DLD1 (cell line): ENCODE results near the gene AHNAK.

Source experiments
- in situ Hi-C: cut with HindIII; loops from 2 replicates; pipeline ENCODE4 v1.10.0; 2017; ENCODE audit warnings: low sequenced_read_pairs

The AHNAK gene

DNA sequence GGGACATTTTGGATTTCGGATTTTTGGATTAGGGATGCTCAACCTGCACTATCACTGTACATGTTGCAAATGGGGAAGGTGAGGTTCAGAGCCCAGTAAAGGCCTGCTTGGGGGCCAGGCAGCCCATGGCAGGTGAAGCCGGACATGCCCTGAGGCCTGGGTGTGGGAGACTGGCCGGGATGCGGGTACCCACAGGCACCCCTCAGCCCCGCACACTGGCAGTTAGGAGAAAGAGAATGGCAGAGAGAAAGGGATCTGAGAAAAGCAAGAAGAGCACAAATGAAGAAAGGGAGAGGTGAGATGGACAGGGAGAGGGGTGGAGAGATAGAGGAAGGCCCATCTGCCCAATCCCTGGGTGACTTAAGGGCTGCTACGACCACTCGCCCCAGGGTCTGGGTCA is 75.0 kb downstream of the AHNAK start:
- in situ Hi-C loops = no loop called here

DNA sequence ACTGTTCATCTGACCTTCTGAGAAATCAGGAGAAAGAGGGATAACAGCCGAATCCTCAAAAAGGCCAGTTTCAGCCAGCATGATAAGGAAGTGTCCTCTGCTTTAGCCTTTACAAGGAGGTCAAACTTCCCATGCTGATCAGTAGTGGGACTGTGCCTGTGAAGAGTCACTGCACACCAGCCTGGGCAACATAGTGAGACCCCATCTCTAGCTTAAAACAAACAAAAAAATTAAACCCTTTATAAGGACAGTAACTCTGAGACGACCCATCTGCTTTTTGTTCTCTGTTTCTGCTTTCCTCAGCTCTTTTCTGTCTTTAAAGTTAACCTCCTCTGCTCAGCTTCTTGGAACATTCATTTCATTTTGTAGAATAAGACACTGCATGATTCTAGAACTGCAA is 78.0 kb downstream of the AHNAK start:
- in situ Hi-C loops = no loop called here

- in situ Hi-C loops = no loop called here
These were observed 80.2 kb downstream of the AHNAK start for GRCh38 chr11:62466444-62466843.

DNA sequence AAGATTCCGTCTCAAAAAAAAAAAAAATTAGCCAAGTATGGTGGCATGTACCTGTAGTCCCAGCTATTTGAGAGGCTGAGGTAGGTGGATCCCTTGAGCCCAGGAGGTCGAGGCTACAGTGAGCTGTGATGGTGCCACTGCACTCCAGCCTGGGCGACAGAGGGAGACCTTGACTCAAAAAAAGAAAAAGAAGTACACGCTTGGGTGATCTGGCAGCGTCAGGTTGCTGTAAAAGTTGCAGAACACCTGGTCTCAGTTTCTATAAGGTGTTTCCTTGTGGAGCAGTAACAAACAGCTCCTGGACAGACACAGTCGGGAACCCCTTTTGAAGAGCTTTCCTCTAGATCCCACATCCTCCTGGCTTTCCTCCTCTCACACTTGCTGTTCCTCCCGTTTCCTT is 82.0 kb downstream of the AHNAK start:
- in situ Hi-C loops = no loop called here

- in situ Hi-C loops = no loop called here
These were observed 83.5 kb downstream of the AHNAK start for GRCh38 chr11:62463121-62463542.

GRCh38 chr11:62462508-62462892 is 84.1 kb downstream of the AHNAK start:
- in situ Hi-C loops = no loop called here

DNA sequence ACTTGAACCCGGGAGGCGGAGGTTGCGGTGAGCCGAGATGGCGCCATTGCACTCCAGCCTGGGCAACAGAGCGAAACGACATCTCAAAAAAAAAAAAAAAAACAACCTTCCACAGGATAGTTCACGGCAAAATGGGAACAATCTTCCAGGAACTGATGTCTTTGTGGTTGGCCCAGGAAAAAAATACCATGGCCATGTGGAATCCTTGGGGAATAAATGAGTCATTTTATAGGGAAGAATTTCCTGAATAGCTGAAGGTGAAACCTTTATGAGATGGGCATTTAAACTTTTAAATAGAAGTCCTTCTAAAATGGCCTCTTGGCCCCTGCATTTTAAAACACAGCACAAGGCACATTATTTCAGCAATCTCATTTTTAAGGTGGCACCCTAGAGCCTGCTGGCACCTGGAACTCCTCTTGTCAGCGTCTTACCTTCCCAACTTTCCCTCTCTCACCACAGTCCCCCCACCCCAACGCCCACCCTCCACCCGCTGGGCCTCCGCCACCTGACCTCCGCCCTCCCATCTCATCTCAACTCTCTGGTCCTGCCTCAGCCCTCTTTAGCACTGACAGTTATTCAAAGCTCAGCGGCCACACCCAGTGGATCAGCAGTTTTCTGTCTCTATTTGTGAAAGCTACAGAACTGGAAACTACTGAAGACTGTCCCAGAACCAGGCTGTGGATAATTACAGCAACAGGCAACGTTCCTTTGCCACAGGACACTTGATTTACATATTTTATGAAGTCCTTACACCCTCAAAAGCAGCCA is 84.7 kb downstream of the AHNAK start:
- in situ Hi-C loops = no loop called here

GRCh38 chr11:62459080-62459479 is 87.5 kb downstream of the AHNAK start:
- in situ Hi-C loops = no loop called here

- in situ Hi-C loops = no loop called here
These were observed 88.2 kb downstream of the AHNAK start for GRCh38 chr11:62458212-62459002.

DNA sequence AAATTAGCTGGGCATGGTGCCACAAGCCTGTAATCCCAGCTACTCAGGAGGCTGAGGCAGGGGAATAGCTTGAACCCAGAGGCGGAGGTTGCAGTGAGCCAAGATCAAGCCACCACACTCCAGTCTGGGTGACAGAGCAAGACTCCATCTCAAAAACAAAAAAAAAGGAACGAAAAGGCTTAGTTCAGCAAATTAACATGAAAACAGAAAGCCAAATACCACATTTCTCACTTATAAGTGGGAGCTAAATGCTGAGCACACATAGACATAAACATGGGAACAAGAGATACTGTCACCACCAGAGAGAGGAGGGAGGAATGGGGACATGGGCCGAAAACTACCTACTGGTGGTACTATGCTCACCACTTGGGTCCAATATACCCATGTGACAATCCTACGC is 89.1 kb downstream of the AHNAK start:
- in situ Hi-C loops = no loop called here

DNA sequence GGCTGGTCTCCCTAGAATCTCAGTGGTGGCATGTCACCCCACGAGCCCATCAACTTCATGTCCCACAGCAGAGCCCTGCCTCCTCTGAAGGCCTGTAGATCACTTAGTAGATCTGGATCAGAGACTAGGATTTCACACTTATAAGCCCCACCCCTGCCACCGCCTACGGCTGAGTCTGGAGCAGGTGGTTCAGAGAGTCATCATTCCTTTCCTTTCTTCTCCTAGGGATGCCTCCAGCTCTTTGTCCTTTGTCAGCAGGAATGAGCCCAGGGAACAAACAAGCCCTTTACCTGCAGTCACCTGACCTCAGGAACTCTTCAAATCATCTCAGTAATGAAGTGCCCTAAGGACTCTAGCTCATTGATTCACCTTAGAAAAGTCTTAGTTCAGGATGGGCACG is 90.0 kb downstream of the AHNAK start:
- in situ Hi-C loops = no loop called here

GRCh38 chr11:62452839-62453468 is 93.7 kb downstream of the AHNAK start:
- in situ Hi-C loops = no loop called here

- in situ Hi-C loops = no loop called here
These were observed 94.3 kb downstream of the AHNAK start for GRCh38 chr11:62452261-62452660.

DNA sequence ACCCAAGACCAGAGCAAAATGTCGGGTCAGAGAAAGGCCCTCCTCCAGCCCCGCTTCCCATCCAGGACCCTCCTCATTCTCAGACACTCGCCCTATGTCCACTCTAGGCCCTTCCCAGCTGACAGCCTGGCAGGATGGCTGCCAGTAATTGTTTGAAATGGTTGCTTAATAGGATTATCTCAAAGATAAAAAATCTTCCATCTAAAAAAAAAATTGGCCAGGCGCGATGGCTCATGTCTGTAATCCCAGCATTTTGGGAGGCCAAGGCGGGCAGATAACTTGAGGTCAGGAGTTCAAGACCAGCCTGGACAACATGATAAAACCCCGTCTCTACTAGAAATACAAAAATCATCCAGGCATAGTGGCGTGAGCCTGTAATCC is 95.4 kb downstream of the AHNAK start:
- in situ Hi-C loops = no loop called here

- in situ Hi-C loops = no loop called here
These were observed 95.9 kb downstream of the AHNAK start for GRCh38 chr11:62450543-62451240.

GRCh38 chr11:62449912-62450311 is 96.7 kb downstream of the AHNAK start:
- in situ Hi-C loops = loop anchor here (25.0 kb wide), 1 partner anchor 112 kb away; the partner anchor contains the start of gene EEF1G

DNA sequence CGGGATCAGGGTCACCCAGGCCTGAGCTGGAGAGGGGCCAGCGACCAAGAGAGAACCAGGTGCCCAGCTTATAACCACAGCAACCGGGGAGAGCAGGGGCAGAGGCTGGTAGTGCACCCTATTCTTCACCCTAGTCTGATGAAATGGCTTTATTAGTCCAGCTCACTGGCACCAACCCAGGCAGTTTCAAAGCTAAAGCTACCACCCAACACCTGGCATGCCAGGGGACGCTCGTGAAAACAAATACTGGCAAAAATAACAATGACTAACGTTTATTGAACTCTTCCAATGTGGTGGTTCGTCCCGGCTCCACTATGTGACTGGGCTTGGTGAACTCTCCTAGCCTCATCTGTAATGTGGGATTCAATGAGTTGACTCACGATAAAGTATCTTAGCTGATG is 97.2 kb downstream of the AHNAK start:
- in situ Hi-C loops = loop anchor here (25.0 kb wide), 1 partner anchor 113 kb away; the partner anchor contains the start of gene EEF1G

GRCh38 chr11:62446091-62446490 is 100.5 kb downstream of the AHNAK start:
- in situ Hi-C loops = loop anchor here (25.0 kb wide), 1 partner anchor 116 kb away; the partner anchor contains the start of gene EEF1G

DNA sequence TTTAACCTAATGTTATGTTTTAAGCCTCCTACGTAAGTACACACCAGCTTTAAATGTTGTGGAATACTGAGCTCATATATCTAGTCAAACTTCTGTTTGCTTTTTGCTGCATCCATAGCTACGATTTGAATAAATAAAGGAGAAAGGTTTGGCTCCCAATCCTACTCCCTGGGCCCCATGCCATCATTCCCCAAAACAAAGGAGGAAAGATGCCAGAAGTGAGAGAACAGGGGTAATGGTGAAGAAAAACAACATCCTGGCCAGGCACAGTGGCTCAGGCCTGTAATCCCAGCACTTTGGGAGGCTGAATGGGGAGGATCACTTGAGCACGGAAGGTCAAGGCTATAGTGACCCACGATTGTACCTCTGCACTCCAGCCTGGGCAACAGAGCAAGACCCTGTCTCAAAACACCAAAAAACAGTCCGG is 101.3 kb downstream of the AHNAK start:
- in situ Hi-C loops = loop anchor here (25.0 kb wide), 1 partner anchor 117 kb away; the partner anchor contains the start of gene EEF1G

- in situ Hi-C loops = loop anchor here (25.0 kb wide), 1 partner anchor 117 kb away; the partner anchor contains the start of gene EEF1G
These were observed 101.8 kb downstream of the AHNAK start for GRCh38 chr11:62444835-62445234.
